GM12801 (cell line): ENCODE data around the gene ACVRL1.

Experiments
- TF ChIP-seq, protein P1 (sequence below): IDR thresholded peaks from one replicate; pipeline ENCODE4 v1.5.1; 2011; ENCODE audit warnings: control low read depth; ENCODE audit not compliant: insufficient read length; ENCODE audit errors: extremely low read depth

ACVRL1 gene

DNA sequence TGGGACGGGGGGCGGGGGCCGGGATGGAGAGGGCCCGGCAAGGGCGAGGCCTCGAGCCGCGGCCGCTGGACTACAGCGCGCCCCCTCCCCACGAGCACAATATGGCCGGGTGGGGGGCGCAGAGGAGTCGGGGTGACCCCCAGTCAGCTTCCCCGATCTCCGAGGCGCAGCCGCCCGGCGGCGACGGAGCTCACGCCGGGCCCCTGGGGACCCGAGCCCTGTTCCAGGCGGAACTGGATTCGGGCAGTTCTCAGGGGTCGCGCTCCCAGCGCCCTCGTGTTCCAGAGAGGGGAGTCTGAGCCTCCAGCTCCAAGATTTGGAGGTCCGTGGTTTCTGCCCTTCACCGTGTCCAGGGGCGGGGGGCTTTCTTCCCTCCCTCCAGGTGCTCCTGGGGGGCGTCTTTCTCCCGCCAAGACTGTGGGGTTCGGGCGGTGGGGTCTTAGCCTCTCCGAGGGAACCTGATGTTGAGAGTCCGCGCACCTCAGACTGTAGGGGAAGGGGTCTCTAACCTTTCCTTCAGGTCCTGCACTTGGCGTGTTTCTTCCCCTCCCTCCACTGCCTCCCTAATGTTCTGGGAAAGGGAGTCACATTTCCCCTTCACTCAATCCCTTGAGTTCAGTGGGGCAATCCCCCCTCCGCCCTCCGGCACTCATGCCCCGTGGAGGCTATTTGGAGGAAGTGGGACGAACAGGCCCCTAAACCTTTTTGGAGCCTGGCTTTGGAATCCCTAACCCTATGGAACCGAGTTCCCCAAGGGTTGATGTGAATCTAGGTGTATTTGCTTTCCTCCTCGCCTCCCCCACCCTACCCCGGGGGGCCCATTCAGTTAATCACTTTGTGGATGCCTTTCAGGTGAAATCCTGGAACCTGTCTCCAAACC, 44.8 kb downstream of the ACVRL1 start:
- TF ChIP-seq, protein P1, sequence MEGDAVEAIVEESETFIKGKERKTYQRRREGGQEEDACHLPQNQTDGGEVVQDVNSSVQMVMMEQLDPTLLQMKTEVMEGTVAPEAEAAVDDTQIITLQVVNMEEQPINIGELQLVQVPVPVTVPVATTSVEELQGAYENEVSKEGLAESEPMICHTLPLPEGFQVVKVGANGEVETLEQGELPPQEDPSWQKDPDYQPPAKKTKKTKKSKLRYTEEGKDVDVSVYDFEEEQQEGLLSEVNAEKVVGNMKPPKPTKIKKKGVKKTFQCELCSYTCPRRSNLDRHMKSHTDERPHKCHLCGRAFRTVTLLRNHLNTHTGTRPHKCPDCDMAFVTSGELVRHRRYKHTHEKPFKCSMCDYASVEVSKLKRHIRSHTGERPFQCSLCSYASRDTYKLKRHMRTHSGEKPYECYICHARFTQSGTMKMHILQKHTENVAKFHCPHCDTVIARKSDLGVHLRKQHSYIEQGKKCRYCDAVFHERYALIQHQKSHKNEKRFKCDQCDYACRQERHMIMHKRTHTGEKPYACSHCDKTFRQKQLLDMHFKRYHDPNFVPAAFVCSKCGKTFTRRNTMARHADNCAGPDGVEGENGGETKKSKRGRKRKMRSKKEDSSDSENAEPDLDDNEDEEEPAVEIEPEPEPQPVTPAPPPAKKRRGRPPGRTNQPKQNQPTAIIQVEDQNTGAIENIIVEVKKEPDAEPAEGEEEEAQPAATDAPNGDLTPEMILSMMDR: no peak

DNA sequence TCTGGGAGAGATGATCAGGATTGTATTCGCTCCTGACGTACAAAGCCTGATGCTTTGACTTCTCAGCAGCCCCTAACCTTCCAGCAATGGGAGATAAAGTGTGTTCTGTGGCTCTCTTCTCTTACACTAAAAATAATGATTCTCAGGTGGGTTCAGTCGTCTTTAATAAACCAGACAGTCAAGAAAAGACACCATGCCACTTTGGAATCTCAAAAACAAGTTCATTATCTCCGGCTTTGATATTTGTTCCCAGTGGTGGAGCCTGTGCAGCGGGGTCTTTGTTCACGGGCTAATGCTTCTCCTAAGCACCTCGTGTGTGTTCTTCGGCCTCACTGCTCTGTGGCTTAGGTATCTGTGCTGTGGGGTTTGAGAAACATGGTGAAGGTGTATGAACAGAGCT, 45.8 kb downstream of the ACVRL1 start:
- TF ChIP-seq, protein P1: no peak

DNA sequence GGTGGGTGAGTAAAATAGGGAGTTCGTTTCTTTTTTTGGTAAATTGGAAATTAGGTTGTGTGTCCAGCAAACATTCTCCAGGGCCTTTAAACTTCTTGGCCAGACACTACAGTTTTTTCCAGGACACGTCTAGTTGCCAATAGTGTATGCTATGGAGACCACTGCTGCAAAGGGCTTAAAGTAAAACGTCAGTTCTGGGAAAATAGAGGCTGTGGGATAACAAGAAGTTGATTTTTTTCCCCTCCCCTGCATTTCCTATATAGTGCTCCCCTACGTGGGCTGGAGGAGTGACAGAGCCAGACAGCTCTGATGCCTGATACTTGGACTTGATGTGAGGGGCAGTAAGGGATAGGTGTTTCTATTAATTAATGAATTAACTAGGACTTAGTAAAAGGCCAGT, 46.6 kb downstream of the ACVRL1 start:
- TF ChIP-seq, protein P1: no peak

DNA sequence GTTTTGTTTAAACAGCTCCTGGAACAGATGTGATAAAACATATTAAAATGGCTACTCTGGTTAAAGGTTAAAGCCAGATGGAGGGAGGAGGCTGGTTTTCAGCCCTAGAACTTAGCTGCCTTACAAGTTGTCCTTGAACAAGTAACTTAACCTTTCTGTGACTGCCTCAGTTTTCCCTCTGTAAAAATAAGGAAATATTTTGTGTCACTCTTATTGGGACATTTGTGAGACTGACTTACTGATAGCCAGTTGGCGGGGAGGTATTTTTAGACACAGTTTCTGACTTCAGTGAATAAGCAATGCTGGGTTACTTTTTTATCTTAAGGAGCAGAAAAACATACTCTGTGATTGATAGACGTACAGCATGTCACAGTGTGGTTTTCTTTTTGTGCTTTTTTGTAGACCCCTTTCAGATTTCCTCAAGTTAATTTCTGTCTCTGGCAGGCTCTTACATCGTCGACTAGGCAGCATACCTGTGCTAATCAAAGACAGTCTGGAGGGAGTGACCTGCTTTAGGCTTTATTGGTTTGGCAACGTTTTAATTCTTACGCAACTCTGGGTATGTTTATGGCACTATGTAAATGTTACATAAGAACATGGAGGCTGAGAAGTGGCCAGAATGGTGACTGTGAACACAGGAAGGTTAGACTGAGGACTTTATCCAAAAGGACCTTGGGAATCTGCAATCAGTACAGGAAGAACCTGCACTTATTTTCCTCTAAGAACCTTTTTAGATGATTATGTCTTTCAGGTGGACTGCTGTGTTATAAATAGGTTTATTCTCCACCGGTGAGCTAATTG, 47.5 kb downstream of the ACVRL1 start:
- TF ChIP-seq, protein P1: no peak

DNA sequence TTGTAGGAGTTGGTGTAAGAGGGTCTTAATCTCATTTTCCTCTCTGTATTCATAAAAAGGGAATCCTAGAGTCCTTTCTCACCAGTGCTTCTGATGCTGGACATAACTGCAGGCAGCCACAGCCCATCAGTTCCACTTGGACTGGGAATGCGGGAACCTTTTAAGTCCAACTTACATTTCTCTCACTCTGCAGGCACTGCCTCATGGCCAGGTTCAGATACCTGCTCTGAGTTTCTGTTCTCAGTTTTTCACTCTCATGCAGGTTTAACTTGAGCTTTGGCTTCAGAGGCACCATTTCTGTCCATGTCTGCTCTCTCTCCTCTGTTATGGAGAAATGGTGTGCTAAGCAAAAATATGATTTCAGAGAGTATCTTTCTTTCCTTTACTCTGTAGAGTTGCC, 48.4 kb downstream of the ACVRL1 start:
- TF ChIP-seq, protein P1: no peak

DNA sequence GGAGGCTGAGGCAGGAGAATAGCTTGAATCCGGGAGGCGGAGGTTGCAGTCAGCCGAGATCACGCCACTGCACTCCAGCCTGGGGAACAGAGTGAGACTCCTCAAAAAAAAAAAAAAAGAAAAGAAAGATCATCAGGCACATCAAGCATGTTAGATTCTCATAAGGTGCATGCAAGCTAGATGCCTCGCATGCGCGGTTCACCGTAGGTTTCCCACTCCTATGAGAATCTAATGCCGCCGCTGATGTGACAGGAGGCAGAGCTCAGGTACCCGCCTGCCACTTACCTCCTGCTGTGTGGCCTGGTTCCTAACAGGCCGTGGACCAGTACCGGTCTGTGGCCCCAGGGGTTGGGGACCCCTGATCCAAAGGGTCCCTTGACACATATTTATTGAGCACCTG, 51.2 kb downstream of the ACVRL1 start:
- TF ChIP-seq, protein P1: no peak

DNA sequence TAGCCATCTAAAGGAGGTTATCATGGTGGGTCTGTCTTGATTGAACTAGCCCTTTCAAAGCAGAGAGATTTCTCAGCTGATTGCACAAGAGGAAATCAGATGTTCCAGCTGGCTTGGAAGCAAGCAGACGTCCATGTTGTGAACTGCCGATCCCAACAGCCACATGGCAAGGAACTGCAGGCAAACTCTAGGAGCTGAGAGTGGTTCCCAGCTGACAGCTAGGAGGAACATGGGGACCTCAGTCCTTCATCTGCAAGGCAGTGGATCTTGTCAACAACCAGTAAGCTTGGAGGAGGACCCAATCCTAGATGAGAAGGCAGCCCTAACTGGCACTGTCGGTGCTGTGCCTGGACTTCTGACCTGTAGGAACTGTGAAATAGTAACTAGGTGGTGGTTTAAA, 51.9 kb downstream of the ACVRL1 start:
- TF ChIP-seq, protein P1: no peak
